ENCODE measurements around the gene SLC7A6.
A peak's percentile ranks its signal among the peaks of the same experiment; 100 is the strongest.

The SLC7A6 gene

DNA sequence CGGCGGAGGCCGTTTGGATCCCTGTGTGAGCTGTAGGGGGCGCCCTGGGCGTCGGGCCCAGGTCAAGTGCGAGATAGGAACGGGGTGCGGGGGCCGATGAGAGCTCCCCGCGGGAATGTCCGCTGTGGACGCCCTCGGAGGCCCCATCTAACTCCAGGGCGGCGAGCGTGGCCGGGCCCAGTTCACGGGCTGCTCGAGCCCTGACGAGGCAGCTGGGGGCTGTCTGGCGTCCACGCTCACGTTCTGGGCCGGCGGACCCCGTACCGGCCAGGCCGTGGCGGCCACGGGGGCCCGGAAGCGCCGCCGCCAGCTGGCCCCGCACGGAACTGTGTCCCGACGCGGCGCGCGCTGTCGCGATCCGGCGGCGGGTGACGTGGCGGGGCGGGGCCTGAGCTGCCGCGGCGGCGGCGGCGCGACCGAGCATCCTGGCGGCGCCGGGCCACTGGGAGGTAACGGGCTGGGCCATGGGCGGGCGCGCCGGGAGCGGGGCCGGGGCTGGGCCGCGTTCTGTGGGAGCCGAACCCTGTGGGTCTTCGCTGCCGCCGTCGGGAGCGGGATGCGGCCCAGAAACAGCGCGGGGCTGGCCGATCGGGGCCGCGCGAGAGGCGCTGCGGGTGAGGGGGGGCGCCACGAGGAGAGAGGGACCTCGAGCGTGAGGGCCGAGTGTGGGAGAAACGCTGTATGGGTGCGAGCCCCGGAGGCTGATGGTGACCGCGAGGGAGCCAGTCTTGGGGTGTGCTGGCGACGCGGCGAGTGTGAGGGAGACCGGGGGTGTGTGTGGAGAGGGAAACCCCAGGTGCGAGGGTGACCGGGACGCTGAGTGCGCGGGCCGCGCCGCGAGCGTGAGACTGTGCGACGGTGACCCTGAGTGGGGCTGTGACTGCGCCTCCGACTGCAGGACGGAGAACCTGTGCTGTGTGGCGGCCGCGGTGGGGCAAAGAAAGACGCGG lies at the start of gene SLC7A6:
Gene SLC7A6, plus strand, starts transcription at position 399 of the 950 bp plus-strand sequence. CDS start 10,201 bp downstream, outside the sequence.
- DNase-seq = peak in 47 of 56 donors; percentile 11 to 80 (median 53)

DNA sequence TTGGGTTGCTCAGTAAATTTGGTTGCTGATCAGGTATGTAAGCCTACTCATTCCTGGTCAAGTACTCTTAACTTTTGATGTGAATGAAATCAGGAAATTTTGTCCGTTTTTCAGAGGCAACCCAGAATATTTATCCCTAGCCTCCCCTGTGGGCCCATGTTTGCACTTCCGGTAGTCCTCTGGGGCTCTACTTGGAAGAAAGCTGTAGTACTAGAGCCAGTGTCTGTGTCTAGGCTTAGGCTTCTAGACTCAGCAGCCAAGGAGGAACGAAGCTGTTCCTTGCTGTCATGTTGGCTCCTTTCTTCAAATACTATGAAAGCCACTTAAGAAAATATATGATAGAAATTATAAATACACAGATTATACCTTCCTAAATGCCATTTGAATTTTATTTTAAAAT lies 49.6 kb upstream of the SLC7A6 start:
- no peak for DNase-seq

DNA sequence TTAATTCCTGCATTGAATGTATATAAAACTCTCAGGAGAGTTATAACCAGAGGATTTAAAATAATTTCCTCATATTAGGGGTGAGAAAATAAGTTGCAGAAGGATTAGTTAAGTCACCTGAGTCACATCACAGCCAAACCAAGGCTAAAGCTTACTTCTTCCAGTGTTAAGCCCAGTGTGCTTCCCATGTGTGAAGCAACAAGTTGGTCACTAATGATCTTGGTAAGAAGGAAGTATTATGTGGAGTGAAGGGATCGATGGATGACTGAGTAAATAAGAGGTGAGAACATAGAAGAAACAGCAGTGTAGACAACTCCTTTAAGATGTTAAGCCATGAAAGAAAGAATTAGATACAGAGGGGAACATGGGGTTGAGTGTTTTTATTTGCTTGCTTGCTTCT lies 49.0 kb upstream of the SLC7A6 start:
- no peak for DNase-seq

DNA sequence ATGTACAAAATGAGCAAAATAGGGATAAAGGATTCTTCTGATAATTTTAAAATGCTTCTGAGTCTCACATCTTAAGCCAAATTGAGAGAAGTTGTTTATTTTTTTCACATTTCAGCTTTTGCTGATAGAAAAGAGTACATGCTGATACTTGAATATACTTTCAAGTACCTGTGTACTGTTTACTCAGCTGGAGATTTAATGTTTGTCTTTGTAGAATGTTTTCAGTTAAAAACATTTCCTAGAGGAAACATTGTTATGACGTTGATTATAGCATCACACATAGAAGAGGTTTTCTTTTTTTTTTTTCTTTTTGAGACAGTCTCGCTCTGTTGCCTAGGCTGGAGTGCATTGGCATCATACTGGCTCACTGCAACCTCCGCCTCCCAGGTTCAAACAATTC lies 48.1 kb upstream of the SLC7A6 start:
- no peak for DNase-seq

DNA sequence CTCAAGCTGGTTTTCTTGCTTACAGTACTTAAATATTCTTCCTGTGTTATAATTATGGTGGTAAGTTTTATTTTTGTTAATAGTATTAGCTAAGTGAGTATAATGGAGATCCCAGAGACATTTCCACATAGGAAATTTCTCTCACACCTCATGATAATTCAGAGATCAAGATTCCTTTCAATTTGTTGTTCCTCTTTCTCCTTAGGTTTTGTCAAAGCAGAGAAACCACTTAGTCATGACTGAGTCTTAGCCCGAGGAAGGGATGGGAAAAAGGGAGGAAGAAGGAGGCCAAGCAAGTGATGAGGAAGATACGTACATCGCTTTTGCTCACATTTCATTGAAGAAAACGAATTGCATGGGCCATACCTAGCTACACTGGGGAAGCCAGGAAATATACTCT lies 46.8 kb upstream of the SLC7A6 start:
- DNase-seq = no peak

DNA sequence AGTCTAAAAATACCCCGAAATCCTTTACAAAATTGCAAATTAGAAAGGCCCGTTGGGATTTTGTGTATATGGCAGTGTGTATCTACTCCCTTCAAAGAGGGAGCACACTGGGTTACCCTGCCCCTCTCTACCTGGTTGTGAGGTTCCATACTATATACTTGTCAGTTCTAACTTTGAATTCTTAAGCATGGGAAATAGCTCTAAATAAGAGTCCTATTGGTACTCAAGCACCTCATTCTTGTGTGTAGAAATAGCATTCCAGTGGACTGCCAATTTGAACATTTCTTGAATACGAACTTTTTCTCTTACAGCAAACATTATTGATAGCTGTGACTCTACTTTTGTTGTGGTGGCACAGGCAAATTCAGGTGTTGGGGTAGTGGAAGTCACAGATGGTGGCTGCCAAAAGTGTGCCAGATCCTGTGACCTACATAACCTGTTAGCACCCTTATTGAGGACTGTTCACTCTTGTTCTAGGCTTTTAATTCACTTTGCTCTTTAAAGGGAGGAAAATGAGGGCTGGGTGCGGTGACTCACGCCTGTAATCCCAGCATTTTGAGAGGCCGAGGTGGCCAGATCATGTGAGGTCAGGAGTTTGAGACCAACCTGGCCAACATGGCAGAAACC lies 44.5 kb upstream of the SLC7A6 start:
- DNase-seq = no peak

DNA sequence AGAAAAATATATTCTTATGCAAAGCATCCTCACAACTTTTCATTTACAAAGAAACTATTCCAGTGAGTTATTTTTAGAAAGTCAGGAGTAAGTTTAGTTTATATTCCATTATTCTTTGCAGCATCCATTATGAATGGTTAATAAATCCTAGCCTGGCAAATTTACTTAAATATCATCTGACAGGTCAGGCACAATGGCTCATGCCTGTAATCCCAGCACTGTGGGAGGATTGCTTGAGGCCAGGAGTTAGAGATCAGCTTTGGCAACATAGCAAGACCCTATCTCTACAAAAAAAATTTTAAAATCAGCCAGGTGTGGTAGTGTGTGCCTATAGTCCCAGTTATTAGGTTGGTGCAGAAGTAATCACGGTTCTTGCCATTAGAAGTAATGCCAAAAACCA lies 41.3 kb upstream of the SLC7A6 start:
- no peak for DNase-seq

DNA sequence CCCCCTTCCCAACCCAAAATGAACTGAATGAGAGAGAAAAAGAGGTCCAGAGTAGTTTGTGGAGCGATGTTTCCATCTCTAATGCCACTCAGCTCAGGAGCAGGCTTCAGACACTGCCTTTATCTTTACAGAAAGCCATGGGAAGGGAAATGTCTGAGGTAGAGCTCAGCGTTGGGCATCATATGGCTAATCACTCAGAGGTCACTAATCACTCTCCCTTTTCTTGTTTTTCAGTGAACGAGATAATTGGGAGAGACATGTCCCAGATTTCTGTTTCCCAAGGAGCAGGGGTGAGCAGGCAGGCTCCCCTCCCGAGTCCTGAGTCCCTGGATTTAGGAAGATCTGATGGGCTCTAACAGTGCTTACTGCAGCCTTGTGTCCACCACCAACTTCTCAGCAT lies 38.2 kb upstream of the SLC7A6 start:
- DNase-seq = no peak

DNA sequence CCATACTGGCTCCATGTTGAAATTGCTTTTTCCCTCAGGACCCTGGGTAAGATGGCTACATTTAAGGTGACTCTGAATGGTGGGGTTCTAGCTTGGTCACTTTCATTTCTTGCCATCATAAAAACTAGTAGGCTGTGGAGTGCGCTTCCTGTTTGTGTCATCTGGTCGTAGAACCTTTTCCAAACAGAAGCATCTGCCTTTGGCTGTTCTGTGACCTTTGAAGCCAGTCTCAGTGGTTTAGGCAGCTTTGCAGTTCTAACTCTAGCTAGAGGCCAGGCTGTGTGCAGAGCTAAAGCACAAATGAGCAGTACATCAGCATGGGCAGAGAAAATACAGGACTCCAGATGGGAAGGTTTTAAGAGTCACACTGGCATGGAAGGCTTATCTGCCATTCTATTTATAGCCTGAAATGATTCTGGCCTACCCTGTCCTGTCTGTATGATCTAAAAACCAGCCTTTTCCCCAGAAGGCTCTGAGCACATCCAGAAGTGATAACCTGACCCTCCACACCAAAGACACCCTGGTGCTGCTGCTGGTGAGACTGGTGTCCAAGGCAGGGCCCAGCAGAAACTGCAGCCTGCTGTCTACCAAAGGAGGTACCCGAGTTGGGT lies 37.0 kb upstream of the SLC7A6 start:
- no peak for DNase-seq

DNA sequence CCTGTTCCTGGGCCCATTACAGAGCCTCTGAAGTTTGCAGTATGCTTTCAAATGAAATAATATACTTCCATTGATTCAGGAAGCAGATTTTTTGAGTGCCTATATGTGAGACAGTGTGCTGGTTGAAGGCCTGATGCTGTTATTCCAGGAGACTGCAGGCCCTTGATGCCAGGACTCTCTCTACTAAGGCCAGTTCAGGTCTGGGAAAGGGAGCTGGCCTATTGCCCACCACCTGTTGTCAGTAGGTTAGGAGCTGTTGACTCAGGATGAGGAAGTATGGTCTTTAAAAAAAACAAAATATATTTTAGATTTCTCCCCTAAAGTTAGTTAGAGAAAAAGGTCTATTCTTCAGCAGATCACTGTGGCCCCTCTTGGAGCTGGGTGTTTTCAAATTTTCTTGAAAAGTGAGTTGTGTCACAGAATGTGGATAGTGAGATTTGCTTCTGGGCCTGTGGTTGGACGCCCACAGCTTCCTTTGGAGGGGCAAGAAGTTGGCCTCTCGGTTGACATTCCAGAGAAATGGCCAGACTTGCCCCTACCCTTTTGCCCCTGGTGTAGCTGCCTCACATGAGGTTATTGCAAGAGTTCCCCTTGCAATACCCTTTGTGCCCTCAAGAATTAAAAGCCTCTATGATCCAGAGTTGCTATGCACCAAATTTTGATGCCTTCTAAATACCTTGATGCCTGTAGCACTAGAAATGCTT lies 36.3 kb upstream of the SLC7A6 start:
- DNase-seq = no peak

DNA sequence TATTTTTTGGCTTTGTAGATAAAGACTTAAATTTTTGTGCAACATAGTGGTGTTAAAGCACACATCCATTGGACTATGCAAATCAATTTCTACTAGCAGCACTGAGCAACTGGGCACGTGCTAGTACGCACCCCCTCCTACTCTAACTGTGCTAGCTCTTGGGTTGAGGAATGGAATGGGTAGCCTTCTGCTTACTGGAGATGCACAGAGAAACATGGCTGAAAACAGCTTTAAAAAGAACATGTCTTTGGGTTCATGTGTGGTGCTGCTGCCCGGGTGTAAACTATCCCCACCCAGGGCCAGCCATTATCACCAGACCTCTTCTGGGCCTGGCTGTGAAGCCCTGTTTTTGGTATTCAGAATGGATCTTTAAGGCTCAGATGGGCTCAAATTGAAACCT lies 35.7 kb upstream of the SLC7A6 start:
- no peak for DNase-seq

DNA sequence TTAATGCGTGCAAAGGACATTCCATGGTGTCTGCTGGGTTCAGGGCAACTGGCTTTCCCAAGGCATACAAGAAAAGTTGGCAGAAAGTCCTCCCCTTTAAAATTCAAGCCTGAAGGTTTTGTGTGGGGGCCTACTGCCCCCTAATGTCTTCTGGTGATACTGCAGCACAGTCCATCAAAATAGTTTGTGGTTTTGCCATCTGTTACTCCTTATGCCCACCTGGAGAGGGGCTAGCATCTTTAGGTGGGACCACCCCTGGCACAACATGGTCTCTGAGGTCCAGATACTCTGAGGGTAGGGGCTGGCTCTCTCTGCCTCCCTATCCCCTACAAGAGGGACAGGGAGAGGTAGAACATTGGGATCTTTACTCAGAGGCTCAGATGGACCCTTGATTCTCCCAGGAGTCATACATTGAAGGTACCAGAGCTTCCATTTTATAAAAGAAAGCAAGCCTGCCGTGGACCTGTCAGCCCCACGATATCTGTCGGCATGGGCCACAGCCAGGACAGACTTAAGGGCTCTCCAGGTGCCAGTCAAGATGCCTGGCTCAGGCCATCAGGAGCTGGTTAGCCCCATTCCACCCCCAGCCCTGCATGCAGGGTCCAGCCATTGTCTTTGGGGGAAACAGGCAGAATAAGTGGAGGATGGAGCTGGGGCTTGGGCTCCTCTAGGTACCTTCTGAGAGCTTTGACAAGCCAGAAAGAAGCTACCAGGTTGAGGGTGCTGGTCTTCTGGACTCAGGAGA lies 34.7 kb upstream of the SLC7A6 start:
- DNase-seq = peak in 31 of 56 donors; percentile 11 to 67 (median 31)

DNA sequence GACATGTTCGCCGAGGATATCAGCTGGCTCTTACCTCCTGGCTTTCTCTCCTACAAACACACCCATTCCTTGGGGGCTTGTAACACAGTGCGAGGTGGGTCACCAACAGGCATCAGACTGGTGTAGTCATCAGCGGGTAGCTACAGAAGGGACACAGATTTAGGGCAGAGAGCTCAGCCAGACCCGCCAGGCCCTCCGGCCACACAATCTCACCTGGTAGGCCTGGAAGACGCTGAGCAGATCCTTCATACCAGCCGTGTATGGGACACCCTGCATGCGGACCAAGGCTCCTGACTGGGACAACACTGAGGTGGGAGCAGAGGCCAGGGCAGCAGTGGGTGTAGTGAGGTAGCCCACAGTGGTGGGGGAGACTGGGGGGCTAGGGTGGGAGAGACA lies 34.2 kb upstream of the SLC7A6 start:
- no peak for DNase-seq

DNA sequence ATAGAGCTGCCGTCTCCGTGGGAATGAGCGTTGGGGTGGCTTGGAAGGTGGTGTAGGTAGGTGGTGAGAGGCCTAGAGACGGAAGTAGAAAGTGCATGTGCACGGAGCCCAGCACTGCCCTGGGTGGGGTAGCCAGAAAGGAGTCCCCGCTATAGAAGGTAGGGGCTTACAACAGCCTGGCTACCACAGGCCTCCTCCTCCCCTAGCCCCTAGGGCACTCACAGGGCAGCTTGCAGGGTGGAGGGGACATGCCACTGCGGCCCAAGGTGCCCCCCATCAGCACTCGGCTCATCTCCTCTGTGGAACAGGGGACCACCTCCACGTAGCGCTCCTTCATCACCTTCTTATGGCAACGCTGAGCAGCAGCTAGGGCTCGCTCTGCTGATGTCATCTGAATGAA lies 33.4 kb upstream of the SLC7A6 start:
- no peak for DNase-seq

DNA sequence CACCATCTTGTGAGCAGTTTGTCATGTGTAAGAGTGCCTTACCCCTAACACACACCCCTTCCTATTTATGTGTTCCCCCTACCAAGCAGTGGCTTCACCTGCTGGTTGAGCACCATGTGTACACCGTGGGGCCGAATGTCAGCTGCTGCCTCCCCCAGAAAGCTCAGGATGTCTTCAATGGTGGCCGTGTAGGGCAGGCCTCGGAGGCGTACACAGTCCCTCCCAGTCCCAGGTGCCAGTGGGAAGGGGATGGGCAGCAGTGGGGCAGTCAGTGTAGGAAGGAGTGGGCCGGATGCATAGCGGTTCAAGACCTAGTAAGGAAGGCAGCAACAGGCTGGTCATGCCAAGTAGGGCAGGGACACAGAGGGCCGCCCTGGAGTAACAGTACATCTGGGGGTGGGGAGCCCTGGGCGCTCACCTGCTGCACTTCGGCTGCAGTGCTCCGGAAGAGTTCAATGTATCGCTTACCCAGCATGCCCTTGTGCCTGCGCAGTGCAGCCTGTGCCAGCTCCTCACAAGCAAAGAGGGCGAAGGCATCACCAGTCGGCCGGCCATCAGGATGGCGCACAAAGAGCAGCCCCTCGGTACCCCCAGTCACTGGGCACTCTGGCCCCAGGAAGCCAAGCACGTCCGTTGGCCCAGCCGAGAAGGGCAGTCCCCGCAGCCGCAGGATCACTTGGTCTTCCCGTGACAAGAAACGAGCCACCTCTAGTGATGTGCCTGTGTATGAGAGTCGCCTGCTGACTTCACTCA lies 32.8 kb upstream of the SLC7A6 start:
- DNase-seq = no peak

DNA sequence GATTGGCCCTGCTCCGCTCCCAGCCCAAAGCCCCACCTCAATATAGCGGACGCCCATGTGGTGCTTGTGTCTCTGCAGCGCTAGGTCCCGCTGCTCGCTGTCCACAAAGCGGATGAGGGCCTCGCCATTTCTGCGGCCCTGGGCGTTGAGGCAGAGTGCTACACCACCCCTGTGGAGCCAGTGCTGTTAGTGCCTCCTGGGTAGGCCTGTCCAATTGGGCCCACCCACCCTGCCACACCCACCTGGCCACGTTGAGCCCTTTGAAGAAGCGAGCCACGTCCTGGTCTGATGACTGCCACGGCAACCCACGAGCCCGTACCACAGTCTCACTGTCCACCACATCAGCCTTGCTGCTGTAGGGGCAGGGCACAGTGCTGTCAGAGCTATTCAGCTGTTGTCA lies 32.0 kb upstream of the SLC7A6 start:
- no peak for DNase-seq

DNA sequence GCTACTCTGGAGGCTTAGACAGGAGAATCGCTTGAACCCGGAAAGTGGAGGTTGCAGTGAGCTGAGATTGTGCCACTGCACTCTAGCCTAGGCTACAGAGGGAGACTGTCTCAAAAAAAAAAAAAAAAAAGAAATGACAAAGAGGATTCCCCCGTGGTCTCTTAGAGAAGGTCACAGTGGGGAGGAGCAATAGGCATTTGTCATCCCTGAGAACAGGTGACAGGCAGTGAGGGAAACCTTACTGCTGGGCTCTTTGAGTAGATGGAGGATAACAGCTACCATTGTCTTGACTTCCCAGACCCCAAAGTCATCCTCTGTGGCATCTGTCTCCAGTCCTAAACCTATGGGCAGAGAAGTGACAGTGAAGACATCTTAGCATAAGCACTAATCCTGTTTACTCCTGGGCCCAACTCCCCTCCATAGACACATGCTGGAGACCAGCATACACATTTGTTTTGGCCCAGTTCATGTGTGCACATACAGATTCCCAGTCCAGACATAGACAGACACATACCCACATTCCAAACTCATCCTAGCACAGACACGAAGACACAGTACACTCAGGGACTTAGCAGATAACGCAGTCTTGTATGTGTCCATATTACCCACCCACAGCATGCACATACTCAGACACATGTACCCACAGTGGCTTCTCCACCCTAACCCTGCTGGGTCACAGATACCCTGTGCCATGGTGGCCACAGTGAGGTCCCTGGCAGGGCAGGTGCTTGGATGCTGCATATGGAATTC lies 31.1 kb upstream of the SLC7A6 start:
- DNase-seq = no peak

DNA sequence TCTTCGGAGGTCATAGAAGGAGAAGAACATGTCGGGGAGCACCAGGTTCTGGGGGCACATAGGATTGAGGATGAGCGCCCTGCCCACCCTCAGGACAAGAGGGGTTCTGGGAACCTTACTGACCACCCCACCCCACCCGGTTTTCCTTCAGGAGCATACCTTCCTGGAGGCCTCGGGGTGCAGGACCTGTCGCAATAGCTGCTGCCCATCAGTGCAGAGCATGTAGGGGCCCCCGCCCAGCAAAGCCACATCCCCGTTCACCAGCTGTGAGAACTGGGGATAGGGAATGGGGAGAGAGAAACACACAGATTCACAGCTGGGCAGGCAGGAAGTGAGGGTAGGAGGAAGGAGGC lies 30.5 kb upstream of the SLC7A6 start:
- no peak for DNase-seq

Data from nucleus accumbens (tissue), 56 donors.